A549 (cell line): ENCODE results near the gene ENTREP3.

Source experiments
- CTCF ChIP-seq: fragments of >200 bp; sonication (Bioruptor Twin); formaldehyde crosslinking; IDR thresholded peaks from 3 replicates; pipeline ENCODE4 v1.5.1; 2016
- E2F6 ChIP-seq: IDR thresholded peaks from 2 replicates; pipeline ENCODE4 v1.6.1; 2012; ENCODE audit warnings: low read depth, borderline replicate concordance
- RARB ChIP-seq: fragments of 250-450 bp; sonication (Bioruptor Pico); IDR thresholded peaks from 2 replicates; pipeline ENCODE4 v1.8.0; 2021; ENCODE audit warnings: mild to moderate bottlenecking, moderate library complexity
- REST ChIP-seq: fragments of 200-600 bp; sonication (generic); IDR thresholded peaks from 2 replicates; pipeline ENCODE4 v1.6.1; 2016; ENCODE audit warnings: antibody characterized with exemption, mild to moderate bottlenecking, moderate library complexity
- SMC3 ChIP-seq: fragments of >200 bp; sonication (Bioruptor Twin); formaldehyde crosslinking; IDR thresholded peaks from 3 replicates; pipeline ENCODE4 v1.6.1; 2018; ENCODE audit warnings: inconsistent platforms
- SREBF2 ChIP-seq: fragments of 450-650 bp; IDR thresholded peaks from 2 replicates; pipeline ENCODE4 v1.6.1; 2014; ENCODE audit warnings: mild to moderate bottlenecking, moderate library complexity
- ZNF302 ChIP-seq: fragments of 250-450 bp; sonication (Bioruptor Pico); IDR thresholded peaks from 2 replicates; pipeline ENCODE4 v1.9.0; 2021; ENCODE audit warnings: inconsistent platforms, mild to moderate bottlenecking, moderate library complexity

GRCh38 chr1:155294520-155295182 is 39.4 kb upstream of the ENTREP3 start:
- no peak for TF ChIP-seq SMC3
- no peak for TF ChIP-seq SREBF2
- TF ChIP-seq E2F6 = no peak
- TF ChIP-seq ZNF302 (CRISPR knock-in tag) = no peak
- no peak for TF ChIP-seq CTCF
- TF ChIP-seq RARB (CRISPR knock-in tag) = no peak
- no peak for TF ChIP-seq REST
